Vagina (tissue), 2 donors: ENCODE data around the gene CASZ1.

Experiments used
- POLR2A ChIP-seq, 2 donors: fragments of 450-650 bp; IDR thresholded peaks; one replicate each; pipeline ENCODE4 v1.6.1; 2017; ENCODE audit warnings: antibody characterized with exemption in 2 of 2, mild to moderate bottlenecking in 2 of 2, moderate library complexity in 2 of 2
- POLR2AphosphoS5 ChIP-seq, 2 donors: sonication (generic); formaldehyde crosslinking; IDR thresholded peaks; one replicate each; pipeline ENCODE4 v1.9.0; 2017; ENCODE audit warnings: antibody characterized with exemption in 2 of 2, mild to moderate bottlenecking in 2 of 2, low read depth in 1 of 2; ENCODE audit not compliant: insufficient read depth in 1 of 2
- TF ChIP-seq, protein P1 (sequence below), 3 experiments: fragments of 450-650 bp in 2 of 3; fragments of 200-600 bp in 1 of 3; sonication (generic) in 1 of 3; IDR thresholded peaks; one replicate each; pipeline ENCODE4 v1.5.1; 2017 to 2019; ENCODE audit warnings: antibody characterized with exemption in 3 of 3, mild to moderate bottlenecking in 2 of 3, moderate library complexity in 2 of 3

DNA sequence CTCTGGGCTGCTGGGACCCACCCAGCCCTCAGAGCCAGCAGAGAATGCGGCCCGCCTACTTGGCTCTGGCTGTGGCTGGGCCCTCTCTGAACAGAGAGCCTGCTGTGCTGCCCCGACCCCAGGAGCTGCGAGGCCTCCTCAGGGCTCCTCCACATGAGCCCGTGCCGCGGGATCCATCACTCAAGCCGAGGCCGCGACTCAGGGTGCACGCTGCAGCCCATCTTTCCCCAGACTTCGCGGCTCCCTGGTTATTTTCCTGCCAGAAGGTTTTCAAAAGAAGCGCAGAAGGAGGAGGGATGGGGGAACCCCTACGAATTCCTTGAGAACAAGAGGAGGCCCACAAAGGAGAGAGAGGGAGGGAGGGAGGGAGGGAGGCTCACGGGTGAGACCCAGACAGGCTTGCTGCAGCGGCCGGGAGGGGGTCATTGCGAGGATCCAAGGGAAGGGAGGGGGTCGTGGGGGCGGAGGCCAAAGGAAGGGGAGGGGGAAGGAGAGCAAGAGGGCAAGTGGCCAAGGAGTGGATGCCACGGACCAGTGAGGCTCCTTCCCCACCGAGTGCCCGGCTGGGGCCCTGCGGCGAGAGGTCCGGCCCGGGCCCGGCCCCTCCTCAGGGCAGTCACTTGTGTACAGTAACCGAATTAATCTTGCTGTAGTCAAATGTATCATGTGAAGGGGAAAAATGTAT, 146.8 kb downstream of the CASZ1 start:
- TF ChIP-seq, protein P1, sequence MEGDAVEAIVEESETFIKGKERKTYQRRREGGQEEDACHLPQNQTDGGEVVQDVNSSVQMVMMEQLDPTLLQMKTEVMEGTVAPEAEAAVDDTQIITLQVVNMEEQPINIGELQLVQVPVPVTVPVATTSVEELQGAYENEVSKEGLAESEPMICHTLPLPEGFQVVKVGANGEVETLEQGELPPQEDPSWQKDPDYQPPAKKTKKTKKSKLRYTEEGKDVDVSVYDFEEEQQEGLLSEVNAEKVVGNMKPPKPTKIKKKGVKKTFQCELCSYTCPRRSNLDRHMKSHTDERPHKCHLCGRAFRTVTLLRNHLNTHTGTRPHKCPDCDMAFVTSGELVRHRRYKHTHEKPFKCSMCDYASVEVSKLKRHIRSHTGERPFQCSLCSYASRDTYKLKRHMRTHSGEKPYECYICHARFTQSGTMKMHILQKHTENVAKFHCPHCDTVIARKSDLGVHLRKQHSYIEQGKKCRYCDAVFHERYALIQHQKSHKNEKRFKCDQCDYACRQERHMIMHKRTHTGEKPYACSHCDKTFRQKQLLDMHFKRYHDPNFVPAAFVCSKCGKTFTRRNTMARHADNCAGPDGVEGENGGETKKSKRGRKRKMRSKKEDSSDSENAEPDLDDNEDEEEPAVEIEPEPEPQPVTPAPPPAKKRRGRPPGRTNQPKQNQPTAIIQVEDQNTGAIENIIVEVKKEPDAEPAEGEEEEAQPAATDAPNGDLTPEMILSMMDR (IDR thresholded peaks at IDR 0.05): no peak
- TF ChIP-seq POLR2A (IDR thresholded peaks at IDR 0.05): no peak
- TF ChIP-seq POLR2AphosphoS5 (IDR thresholded peaks at IDR 0.05; ENCODE audit: insufficient read depth in 1 of 2, low read depth in 1 of 2): no peak
